A673 (cell line): ENCODE measurements around the gene DNAJB4. TPM values are rescaled to one million over a fixed set of nuclear protein-coding genes. Genes with fewer than 3 reads are reported as not detected.

Experiments used
- BruUV-seq: library from RNA; stranded (reverse); fragments of 400-500 nt; replicated peaks from 2 replicates; lab custom pipeline; 2021; lab: Mats Ljungman, UMichigan
- CTCF ChIA-PET: fragments of 300-600 bp; sonication (Branson Sonifier 250); formaldehyde crosslinking; loops from one replicate; lab custom pipeline; 2022; ENCODE audit warnings: antibody characterized with exemption; lab: Charles Lee
- POLR2A ChIA-PET: fragments of 300-600 bp; sonication (Branson Sonifier 250); formaldehyde crosslinking; loops from one replicate; lab custom pipeline; 2022; ENCODE audit warnings: antibody characterized with exemption; ENCODE audit not compliant: low non-redundant PET; lab: Charles Lee
- DNase-seq: peaks from one replicate; pipeline ENCODE4 v3.0.0-alpha.2; 2015; ENCODE audit warnings: low spot score
- H3K27ac ChIP-seq: fragments of 200-600 bp; sonication (generic); 2 replicates; pipeline ENCODE4 v1.5.1; 2016; ENCODE audit warnings: mixed run types, low read depth, mild to moderate bottlenecking, mixed read lengths, antibody characterized with exemption, low read length; ENCODE audit not compliant: poor library complexity, severe bottlenecking
- H3K27me3 ChIP-seq: fragments of 200-600 bp; sonication (generic); replicated peaks from 2 replicates; pipeline ENCODE4 v1.6.1; 2017; ENCODE audit warnings: mixed run types, low read depth, mild to moderate bottlenecking, mixed read lengths, antibody characterized with exemption, low read length; ENCODE audit not compliant: insufficient read depth, poor library complexity
- H3K36me3 ChIP-seq: fragments of 200-600 bp; sonication (generic); 2 replicates; pipeline ENCODE4 v1.6.1; 2016; ENCODE audit warnings: mixed run types, mild to moderate bottlenecking, mixed read lengths, antibody characterized with exemption, low read length; ENCODE audit not compliant: insufficient read depth, poor library complexity, severe bottlenecking
- H3K4me1 ChIP-seq: fragments of 200-600 bp; sonication (generic); 2 replicates; pipeline ENCODE4 v1.6.1; 2017; ENCODE audit warnings: mixed run types, mild to moderate bottlenecking, mixed read lengths, antibody characterized with exemption, low read length; ENCODE audit not compliant: insufficient read depth, poor library complexity, severe bottlenecking
- H3K4me3 ChIP-seq: fragments of 200-600 bp; sonication (generic); 2 replicates; pipeline ENCODE4 v1.5.1; 2016; ENCODE audit warnings: low read depth, mixed run types, mild to moderate bottlenecking, mixed read lengths, low read length; ENCODE audit not compliant: poor library complexity, severe bottlenecking
- H3K9me3 ChIP-seq: fragments of 200-600 bp; sonication (generic); 2 replicates; pipeline ENCODE4 v1.6.1; 2016; ENCODE audit warnings: mixed run types, low read depth, mild to moderate bottlenecking, mixed read lengths, antibody characterized with exemption, low read length; ENCODE audit not compliant: poor library complexity, severe bottlenecking
- EZH2 ChIP-seq: fragments of 200-600 bp; sonication (generic); IDR thresholded peaks from 2 replicates; pipeline ENCODE4 v1.6.1; 2017; ENCODE audit warnings: borderline replicate concordance, low read depth, mild to moderate bottlenecking, mixed read lengths, antibody characterized with exemption, low read length; ENCODE audit not compliant: poor library complexity, severe bottlenecking
- intact Hi-C: fragments of 100-400 bp; cut with micrococcal nuclease; formaldehyde crosslinking; loops from one replicate; pipeline ENCODE4 v1.10.0; 2022; ENCODE audit not compliant: unreplicated experiment
- total RNA-seq: library from RNA; stranded (reverse); gene quantifications from 2 replicates; pipeline ENCODE4 v1.2.3, GENCODE V29; 2021
- TF ChIP-seq, protein P1 (sequence below): fragments of 300-800, 200-600 bp; sonication (generic); conservative IDR thresholded peaks from 2 replicates; pipeline ENCODE4 v1.5.1; 2017; ENCODE audit warnings: low read depth, mild to moderate bottlenecking, antibody characterized with exemption, low read length, moderate library complexity, mixed read lengths

DNAJB4 gene
- total RNA-seq, 1 experiment from 2014 or later = 34.5 TPM

DNA sequence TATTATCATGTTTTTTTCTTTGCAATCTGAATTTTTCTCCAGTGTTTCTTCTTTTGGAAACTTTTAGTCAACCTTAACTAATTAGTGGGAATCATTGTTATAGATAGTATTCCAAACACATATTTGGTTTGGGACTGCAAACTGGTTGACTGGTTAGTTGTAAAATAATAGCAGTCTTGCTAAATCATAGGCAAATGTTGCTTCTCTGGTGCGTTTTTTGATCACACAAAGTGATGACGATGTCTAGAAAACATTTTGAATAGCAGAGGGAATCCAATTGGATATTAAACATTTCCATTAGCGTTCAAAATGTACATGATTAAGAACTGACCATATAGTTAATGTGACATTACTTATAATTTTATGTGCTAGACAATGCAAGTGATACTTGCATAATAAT lies 4.5 kb downstream of the DNAJB4 start:
- no TSS peak for BruUV-seq

DNA sequence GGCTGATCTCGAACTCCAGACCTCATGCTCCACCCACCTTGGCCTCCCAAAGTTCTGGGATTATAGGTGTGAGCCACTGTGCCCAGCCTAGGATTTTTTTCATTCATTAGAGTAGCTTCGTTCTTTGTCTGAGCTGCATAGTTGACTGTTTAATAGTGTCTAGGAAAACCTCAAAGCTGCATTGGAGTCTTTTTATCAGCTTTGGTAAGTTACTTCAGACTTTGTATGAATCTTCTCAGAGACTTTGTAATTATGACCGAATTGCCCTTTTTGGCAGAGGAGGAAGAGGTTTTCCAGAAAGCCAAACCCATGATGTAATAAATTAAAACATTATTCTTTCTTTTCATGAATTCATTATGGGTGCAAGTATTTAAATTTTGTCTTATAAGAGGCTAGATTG lies 5.1 kb downstream of the DNAJB4 start:
- Histone ChIP-seq H3K27me3 (no peaks in the 10 kb centered on the region), H3K4me3 (no peak overlapping the region), H3K27ac (no peak overlapping the region), H3K4me1 (peaks cover 10% of the 10 kb centered on the region), H3K36me3 (peaks cover 18% of the 10 kb centered on the region), H3K9me3 (no peaks in the 10 kb centered on the region)
- CTCF ChIA-PET = no interaction called here
- POLR2A ChIA-PET = no interaction called here
- BruUV-seq = no TSS peak
- no peak for TF ChIP-seq EZH2
- TF ChIP-seq, protein P1, sequence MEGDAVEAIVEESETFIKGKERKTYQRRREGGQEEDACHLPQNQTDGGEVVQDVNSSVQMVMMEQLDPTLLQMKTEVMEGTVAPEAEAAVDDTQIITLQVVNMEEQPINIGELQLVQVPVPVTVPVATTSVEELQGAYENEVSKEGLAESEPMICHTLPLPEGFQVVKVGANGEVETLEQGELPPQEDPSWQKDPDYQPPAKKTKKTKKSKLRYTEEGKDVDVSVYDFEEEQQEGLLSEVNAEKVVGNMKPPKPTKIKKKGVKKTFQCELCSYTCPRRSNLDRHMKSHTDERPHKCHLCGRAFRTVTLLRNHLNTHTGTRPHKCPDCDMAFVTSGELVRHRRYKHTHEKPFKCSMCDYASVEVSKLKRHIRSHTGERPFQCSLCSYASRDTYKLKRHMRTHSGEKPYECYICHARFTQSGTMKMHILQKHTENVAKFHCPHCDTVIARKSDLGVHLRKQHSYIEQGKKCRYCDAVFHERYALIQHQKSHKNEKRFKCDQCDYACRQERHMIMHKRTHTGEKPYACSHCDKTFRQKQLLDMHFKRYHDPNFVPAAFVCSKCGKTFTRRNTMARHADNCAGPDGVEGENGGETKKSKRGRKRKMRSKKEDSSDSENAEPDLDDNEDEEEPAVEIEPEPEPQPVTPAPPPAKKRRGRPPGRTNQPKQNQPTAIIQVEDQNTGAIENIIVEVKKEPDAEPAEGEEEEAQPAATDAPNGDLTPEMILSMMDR = no peak
- DNase-seq = no peak
- intact Hi-C loops = no loop called here

More for the DNA sequence above, 4.5 kb downstream of the DNAJB4 start:
- peaks cover 10% of the 10 kb centered on the region for H3K4me1 ChIP-seq
- no peaks in the 10 kb centered on the region for H3K27me3 ChIP-seq
- intact Hi-C loops = no loop called here
- H3K27ac ChIP-seq = no peak overlapping the region
- H3K9me3 ChIP-seq = no peaks in the 10 kb centered on the region
- no peak for DNase-seq
- peaks cover 15% of the 10 kb centered on the region for H3K36me3 ChIP-seq
- ChIA-PET CTCF (no interaction called here), POLR2A (no interaction called here)
- H3K4me3 ChIP-seq = peak overlapping the region; percentile 60
- no peak for TF ChIP-seq EZH2
- TF ChIP-seq, protein P1 = no peak

DNA sequence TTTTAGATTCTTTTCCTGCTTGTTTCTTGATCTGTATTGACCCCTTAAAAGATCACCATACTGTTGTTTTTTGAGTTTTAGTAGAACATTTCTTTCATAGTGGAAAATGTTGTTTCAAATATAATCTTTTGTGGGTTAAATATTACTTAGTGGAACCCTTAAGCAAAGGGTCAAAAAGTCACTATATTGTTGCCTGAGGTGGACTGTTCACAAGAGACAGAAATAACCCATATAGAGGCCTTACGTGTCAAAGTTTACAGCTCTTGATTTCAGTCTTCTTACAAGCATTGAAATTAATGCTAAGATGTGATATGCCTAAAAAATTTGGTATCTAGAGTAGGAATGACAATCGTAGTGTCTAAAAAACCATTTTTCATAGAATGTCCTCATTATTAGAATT lies 6.3 kb downstream of the DNAJB4 start:
- Histone ChIP-seq H3K27me3 (no peaks in the 10 kb centered on the region), H3K4me3 (no peak overlapping the region), H3K4me1 (peaks cover 10% of the 10 kb centered on the region), H3K27ac (peak overlapping the region; percentile 10), H3K9me3 (no peaks in the 10 kb centered on the region), H3K36me3 (peaks cover 21% of the 10 kb centered on the region)
- CTCF ChIA-PET = no interaction called here
- intact Hi-C loops = no loop called here
- POLR2A ChIA-PET = no interaction called here
- no peak for TF ChIP-seq EZH2
- TF ChIP-seq, protein P1 = no peak
- no peak for DNase-seq
- BruUV-seq = no TSS peak
